Activated naive CD4-positive, alpha-beta T cell treated with anti-CD3 and anti-CD28 coated beads, Interleukin-2, amount 50 U/mL, for 72 hours (primary cell): Measurements from ENCODE around the gene TIAM1. TPM values are rescaled to one million over a fixed set of nuclear protein-coding genes. Genes with fewer than 3 reads are reported as not detected.
A peak's percentile ranks its signal among the peaks of the same experiment; 100 is the strongest.

Experiments used
- ATAC-seq, 2 donors: fragments of 150-1000 bp; cut with Tn5 transposase; 2 replicates each; pipeline ENCODE4 v1.10.0; 2021; ENCODE audit warnings: mild to moderate bottlenecking in 2 of 2, moderate library complexity in 2 of 2
- DNase-seq, 2 donors: peaks; one replicate each; pipeline ENCODE4 v3.0.0; 2021 to 2022; ENCODE audit warnings: low spot score in 2 of 2
- H3K27ac Mint-ChIP-seq, 2 donors: one replicate each; pipeline ENCODE4 v1.8.0; 2022; ENCODE audit warnings: mild to moderate bottlenecking in 2 of 2, mixed read lengths in 2 of 2
- H3K36me3 Mint-ChIP-seq, 2 donors: one replicate each; pipeline ENCODE4 v1.8.0; 2022; ENCODE audit warnings: mixed read lengths in 2 of 2
- H3K9me3 Mint-ChIP-seq, 2 donors: one replicate each; pipeline ENCODE4 v1.8.0; 2022; ENCODE audit warnings: mixed read lengths in 2 of 2
- total RNA-seq, 2 donors: library from RNA; stranded (reverse); gene quantifications; one replicate each; pipeline ENCODE4 v1.2.3, GENCODE V29; 2022

TIAM1 gene
- total RNA-seq, 2 donors from 2014 or later, result 43.7 to 70.6 TPM

- DNase-seq (no peak), ATAC-seq (peak in 1 of 2 donors; percentile 45)
- Mint-ChIP-seq H3K36me3 (peaks cover 40 to 51% of the 10 kb centered on the region in 2 donors), H3K27ac (peak overlapping the region; percentile 1 to 89), H3K9me3 (peaks cover 0 to 3% of the 10 kb centered on the region in 2 donors)
Observed at GRCh38 chr21:31339721-31340120, 4.3 kb downstream of the TIAM1 start.

- H3K27ac Mint-ChIP-seq, result no peak overlapping the region
- peaks cover 0 to 3% of the 10 kb centered on the region in 2 donors for H3K9me3 Mint-ChIP-seq
- DNase-seq (no peak), ATAC-seq (no peak)
- peaks cover 44 to 52% of the 10 kb centered on the region in 2 donors for H3K36me3 Mint-ChIP-seq
Observed at GRCh38 chr21:31338908-31339368, 5.1 kb downstream of the TIAM1 start.

- Mint-ChIP-seq H3K27ac (no peak overlapping the region), H3K36me3 (peaks cover 44 to 52% of the 10 kb centered on the region in 2 donors), H3K9me3 (peaks cover 0 to 3% of the 10 kb centered on the region in 2 donors)
- DNase-seq (no peak), ATAC-seq (no peak)
Observed at GRCh38 chr21:31337996-31338907, 5.8 kb downstream of the TIAM1 start.

GRCh38 chr21:31337086-31337485 lies 7.0 kb downstream of the TIAM1 start:
- Mint-ChIP-seq H3K27ac (peak overlapping the region in 1 of 2 donors; percentile 81), H3K36me3 (peaks cover 49 to 50% of the 10 kb centered on the region in 2 donors), H3K9me3 (peaks cover 0 to 3% of the 10 kb centered on the region in 2 donors)
- DNase-seq (no peak), ATAC-seq (no peak)

- Mint-ChIP-seq H3K9me3 (peaks cover 0 to 3% of the 10 kb centered on the region in 2 donors), H3K27ac (peak overlapping the region; percentile 37 to 81), H3K36me3 (peaks cover 49 to 54% of the 10 kb centered on the region in 2 donors)
- no peak for ATAC-seq
- no peak for DNase-seq
Observed at GRCh38 chr21:31336739-31337040, 7.4 kb downstream of the TIAM1 start.

GRCh38 chr21:31335957-31336738 lies 7.9 kb downstream of the TIAM1 start:
- ATAC-seq (peak; percentile 84 to 85), DNase-seq (peak in 1 of 2 donors; percentile 45)
- H3K9me3 Mint-ChIP-seq, result peaks cover 0 to 3% of the 10 kb centered on the region in 2 donors
- H3K27ac Mint-ChIP-seq, result peak overlapping the region; percentile 37 to 81
- H3K36me3 Mint-ChIP-seq, result peaks cover 49 to 59% of the 10 kb centered on the region in 2 donors

- Mint-ChIP-seq H3K9me3 (peaks cover 0 to under 1% of the 10 kb centered on the region in 2 donors), H3K27ac (peak overlapping the region in 1 of 2 donors; percentile 51), H3K36me3 (peaks cover 48 to 72% of the 10 kb centered on the region in 2 donors)
- ATAC-seq (no peak), DNase-seq (no peak)
Observed at GRCh38 chr21:31334648-31335121, 9.4 kb downstream of the TIAM1 start.

GRCh38 chr21:31332525-31332924 lies 11.5 kb downstream of the TIAM1 start:
- peaks cover 0 to 5% of the 10 kb centered on the region in 2 donors for H3K9me3 Mint-ChIP-seq
- no peak for DNase-seq
- H3K36me3 Mint-ChIP-seq, result peaks cover 38 to 72% of the 10 kb centered on the region in 2 donors
- ATAC-seq, result peak; percentile 19 to 21
- H3K27ac Mint-ChIP-seq, result no peak overlapping the region

- Mint-ChIP-seq H3K36me3 (peaks cover 27 to 64% of the 10 kb centered on the region in 2 donors), H3K27ac (no peak overlapping the region), H3K9me3 (peaks cover 0 to 5% of the 10 kb centered on the region in 2 donors)
- DNase-seq (no peak), ATAC-seq (no peak)
Observed at GRCh38 chr21:31331231-31331630, 12.8 kb downstream of the TIAM1 start.

GRCh38 chr21:31330144-31330483 lies 13.9 kb downstream of the TIAM1 start:
- Mint-ChIP-seq H3K27ac (no peak overlapping the region), H3K36me3 (peaks cover 31 to 70% of the 10 kb centered on the region in 2 donors), H3K9me3 (peaks cover 0 to 5% of the 10 kb centered on the region in 2 donors)
- no peak for ATAC-seq
- DNase-seq, result no peak

- peak overlapping the region in 1 of 2 donors; percentile 67 for H3K27ac Mint-ChIP-seq
- no peak for DNase-seq
- H3K36me3 Mint-ChIP-seq, result peaks cover 27 to 69% of the 10 kb centered on the region in 2 donors
- ATAC-seq, result no peak
- H3K9me3 Mint-ChIP-seq, result peaks cover 0 to 5% of the 10 kb centered on the region in 2 donors
Observed at GRCh38 chr21:31329456-31330143, 14.5 kb downstream of the TIAM1 start.

- Mint-ChIP-seq H3K36me3 (peaks cover 17 to 49% of the 10 kb centered on the region in 2 donors), H3K9me3 (peaks cover 0 to 5% of the 10 kb centered on the region in 2 donors), H3K27ac (peak overlapping the region; percentile 84 to 89)
- ATAC-seq (peak; percentile 87 to 95), DNase-seq (peak; percentile 60 to 71)
Observed at GRCh38 chr21:31326522-31327242, 17.4 kb downstream of the TIAM1 start.

GRCh38 chr21:31318971-31319370 lies 25.1 kb downstream of the TIAM1 start:
- ATAC-seq (no peak), DNase-seq (no peak)
- Mint-ChIP-seq H3K9me3 (no peaks in the 10 kb centered on the region), H3K27ac (no peak overlapping the region), H3K36me3 (peaks cover 0 to 10% of the 10 kb centered on the region in 2 donors)

GRCh38 chr21:31317688-31318087 lies 26.4 kb downstream of the TIAM1 start:
- peaks cover 0 to 11% of the 10 kb centered on the region in 2 donors for H3K36me3 Mint-ChIP-seq
- H3K27ac Mint-ChIP-seq, result peak overlapping the region in 1 of 2 donors; percentile 81
- ATAC-seq (peak in 1 of 2 donors; percentile 61), DNase-seq (no peak)
- H3K9me3 Mint-ChIP-seq, result no peaks in the 10 kb centered on the region

- Mint-ChIP-seq H3K9me3 (no peaks in the 10 kb centered on the region), H3K27ac (no peak overlapping the region), H3K36me3 (peaks cover 0 to 17% of the 10 kb centered on the region in 2 donors)
- ATAC-seq (no peak), DNase-seq (no peak)
Observed at GRCh38 chr21:31316488-31317169, 27.4 kb downstream of the TIAM1 start.
